HG03565 (cell line): Measurements from ENCODE around the gene PLXNA2.

Experiments used
- ATAC-seq: cut with Tn5 transposase; IDR thresholded peaks from one replicate; pipeline ENCODE4 v1.9.1; 2021; ENCODE audit warnings: mild to moderate bottlenecking, moderate library complexity; ENCODE audit not compliant: unreplicated experiment

Gene PLXNA2

DNA sequence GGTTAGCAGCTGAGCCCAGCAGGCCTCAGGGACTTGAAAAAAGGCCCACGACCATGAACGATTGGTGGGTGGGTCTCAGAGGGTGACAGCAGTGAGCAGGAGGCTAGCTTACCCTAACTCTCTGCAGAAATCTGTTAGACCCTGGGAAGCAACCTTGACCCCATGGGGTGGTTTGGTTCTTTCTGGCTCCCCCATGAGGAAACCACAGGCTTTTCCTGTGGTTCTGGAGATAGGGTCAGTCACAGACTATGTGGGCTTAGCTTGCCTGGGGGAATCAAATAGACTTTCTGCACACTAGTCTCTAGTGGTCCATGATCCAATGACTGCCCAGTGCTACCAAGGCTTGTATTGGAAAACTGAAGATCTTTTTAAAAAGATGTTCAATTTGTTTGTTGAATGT, 118.1 kb downstream of the PLXNA2 start:
- no peak for ATAC-seq

DNA sequence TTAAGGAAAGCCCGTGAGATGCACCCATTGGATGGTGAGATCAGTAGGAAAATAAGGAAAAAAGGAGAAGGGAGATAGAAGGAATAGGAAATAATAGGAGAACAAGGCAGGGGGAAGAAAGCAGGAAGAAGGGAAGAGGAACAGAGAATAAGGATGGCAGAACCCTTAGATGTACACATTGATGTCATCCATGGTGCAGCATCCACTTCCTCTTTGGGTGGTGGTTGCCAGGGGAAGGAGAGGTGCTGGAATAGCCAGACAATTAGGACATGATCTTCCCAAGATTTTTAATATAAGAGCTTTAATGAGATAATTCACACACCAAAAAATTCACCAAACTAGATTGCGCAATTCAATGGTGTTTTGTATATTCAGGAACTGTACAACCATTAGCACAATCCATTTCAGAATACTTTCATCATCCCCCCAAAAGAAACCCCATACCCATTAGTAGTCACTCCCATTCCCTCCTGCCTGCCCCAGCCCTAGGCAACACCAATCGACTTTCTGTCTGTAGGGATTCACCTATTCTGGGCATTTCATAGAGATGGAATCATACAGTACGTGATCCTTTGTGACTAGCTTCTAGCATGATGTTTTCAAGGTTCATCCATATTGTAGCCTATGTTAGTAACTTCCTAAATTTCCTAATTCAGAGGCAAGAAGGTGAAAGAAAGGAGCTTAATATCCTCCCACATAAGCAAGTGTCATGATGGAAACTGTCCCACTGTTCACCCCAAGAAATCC, 121.4 kb downstream of the PLXNA2 start:
- ATAC-seq: no peak

DNA sequence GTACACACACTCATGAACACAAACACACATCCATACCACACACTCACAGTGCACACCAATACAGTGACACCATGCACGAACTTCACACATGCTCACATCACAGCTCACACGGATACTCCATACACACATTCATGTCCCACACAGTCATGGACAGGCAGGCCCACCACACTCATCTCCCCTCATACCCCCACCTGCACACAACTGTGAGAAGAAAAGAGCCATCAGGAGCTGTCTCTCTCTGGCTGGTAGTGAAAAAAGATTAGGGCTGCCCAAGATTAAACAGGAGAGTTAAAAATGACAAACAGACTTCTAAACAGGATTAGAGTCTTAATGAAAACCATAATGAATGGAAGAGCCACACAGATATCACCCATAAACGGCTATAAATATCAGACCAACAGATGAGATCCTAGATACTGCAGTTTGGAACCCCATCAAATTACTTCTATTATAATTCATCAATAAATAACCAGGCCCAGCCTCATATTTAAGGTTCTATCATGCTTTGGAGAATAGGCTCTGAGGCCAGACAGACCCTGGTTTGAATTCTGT, 122.3 kb downstream of the PLXNA2 start:
- no peak for ATAC-seq

DNA sequence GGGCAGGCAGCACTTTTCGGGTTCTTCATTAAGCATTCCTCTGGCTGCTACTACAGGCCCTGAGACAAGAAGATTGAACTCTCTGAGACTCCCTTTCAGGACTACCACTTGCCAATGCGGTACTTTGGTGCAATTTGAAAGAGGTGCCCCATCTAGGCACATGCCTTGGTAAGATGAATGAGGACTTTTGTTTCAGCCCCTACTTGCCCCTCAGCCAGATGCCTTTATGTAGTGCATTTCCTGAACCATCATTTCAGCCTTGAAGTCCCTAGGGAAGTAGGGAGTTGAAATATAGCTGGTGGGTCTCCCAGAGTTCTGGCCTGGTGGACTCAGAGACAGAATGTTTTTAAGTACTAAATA, 123.8 kb downstream of the PLXNA2 start:
- ATAC-seq: no peak

DNA sequence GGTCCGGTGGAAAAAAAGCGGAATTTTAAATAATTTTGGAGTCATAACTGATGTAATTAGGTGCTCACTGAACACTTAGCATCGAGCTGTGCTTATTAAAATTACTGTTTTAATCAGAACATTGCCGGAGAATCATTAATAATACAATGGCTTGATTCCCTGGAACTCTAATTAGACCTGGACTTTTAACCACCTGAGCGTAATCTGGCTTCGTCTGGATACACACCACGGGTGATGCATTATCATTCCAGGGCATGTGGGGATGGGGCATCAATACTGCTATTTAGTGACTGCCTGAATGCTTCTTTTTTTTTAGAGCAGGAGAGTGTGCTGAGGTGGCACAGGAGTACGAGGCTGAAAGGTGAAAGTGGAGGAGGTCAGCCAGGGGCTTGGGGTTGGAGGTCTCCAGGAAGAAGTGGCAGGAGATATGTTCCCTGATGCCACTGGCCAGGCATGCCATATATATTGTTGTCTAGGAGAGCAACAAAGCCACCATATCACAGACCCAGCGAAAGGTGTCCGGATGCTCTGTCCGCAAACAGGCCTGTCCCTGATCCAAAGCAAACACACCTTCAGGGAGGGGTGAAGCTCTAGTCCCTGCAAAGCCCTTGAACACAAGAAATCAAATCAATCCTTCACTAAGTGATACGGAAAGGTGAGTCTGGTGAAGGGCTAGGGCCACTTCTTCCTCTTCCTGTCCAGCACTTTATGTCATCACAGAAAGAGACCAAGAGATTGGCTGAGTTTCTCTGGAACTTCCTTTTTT, 125.2 kb downstream of the PLXNA2 start:
- no peak for ATAC-seq

DNA sequence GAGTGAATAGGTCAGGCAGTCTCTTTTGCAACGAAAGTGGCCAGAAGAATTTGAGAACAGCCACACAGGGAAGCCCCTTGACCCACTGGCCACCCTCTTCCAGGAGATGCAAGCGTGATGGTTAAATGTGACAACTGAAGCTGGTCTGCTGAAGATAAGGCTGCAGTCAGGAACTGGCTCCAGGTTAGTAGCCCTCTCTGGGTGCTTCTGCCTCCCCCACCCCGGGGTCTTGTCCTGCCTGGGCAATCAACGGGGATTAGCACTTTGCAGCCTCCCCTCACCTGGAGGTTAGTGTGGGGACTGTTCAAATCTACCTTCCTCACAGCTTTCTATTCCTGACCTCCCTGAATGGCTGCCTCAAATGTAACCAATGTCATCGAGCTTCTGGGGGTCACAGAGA, 125.9 kb downstream of the PLXNA2 start:
- no peak for ATAC-seq

DNA sequence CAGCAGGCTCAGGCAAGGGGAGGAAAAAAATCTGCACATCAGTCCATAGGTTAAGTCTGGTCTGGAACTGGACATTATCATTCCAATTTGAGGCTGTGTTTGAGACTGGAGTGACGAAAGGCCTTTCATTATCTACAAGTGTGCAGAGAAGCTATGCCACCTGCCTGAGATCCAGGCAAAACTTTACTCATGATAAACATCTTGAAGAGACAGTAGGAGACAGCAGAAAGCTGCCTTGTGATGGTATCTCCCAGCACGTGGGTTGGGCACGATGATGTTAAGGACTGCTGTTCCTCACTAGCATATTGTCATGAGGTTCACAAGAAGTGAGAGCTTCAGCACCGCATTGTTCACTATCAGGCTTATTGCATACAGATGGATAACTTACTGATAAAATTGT, 126.4 kb downstream of the PLXNA2 start:
- no peak for ATAC-seq

DNA sequence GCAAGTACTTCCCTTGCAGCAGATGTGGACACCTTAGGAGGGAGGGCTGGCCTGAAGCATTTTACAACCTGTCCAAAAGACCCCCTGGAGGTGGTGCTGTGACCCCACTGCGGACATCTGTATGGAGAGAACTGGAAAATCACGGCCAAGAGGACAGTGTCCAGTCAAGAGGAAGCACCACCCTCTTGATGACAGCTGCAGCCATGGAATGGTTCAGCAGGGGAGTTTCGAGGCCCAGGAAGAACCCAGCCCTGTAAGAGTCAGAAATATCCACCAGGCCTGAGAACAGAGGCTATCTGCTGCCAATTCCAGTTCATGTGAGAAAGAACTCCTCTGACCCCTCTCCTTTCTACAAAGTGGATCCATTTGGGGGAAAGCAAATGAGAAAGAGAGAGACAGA, 126.8 kb downstream of the PLXNA2 start:
- ATAC-seq: no peak

DNA sequence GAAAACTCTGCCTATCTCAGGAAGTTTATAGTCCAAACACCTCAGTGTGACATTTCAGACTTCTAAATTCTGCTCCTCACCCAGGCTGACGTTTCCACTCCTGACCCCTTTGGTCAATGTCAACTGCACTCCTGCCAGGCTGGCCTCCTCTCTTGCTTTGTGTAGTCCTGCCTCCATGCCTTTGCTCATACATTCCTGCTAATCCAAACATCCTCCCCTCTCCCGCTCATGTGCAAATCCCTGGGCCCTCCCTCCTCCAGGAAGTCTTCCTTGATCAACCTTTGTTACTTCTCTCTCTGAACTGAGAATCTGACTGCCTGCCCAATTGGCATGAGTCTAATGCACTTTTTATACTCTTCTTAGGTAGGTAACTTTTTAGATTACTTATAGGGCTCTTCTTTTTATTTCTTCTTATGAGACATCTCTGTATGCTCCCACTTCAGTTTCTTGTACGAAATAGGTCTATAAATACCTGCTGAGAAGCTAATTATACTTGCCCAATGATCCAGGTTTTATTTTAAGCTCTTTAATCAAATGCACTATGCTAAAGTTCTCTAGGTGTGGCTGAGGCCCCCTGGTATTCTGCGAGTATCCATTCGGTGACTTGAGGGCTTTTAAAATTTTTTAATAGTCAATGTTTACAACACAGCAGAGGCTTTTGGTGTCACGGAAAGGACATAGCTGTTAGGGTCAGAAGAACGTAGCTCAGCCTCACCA, 128.1 kb downstream of the PLXNA2 start:
- ATAC-seq: no peak

DNA sequence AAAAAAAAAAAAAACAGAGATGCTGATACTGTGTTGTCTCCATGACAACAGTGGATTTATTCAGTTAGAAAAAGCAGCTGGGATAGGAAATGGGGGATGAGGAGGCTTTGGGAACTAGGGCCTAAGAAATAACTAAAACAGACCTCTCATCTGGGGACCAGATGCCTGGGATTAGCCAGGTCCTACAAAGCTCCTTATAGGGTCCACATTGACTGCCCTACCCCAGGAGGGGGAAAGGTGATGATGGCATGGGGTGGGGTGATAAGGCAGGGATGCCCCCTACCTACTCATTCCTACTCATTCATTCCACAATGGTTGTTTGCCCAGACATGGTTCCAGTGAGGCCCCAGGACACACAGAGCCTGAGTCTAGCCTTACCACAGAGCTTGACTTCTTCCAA, 131.2 kb downstream of the PLXNA2 start:
- no peak for ATAC-seq

DNA sequence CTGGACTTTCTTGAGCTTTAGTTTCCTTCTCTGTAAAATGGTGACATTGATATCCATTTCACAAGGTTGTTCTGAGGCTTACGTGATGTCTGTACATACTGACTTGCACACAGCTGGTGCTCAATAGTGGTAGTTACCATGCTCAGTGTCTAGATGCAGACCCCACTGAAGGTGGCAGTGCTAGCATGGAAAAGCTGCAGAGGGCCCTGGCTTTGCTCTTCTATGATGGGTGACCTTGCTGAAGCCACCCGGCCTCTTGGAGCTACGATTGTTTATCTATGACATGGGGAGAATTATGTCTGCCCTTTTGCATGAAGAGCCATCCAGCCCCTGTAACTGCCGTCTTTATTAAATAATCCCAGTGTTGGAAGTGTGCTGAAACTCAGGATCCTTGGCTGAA, 131.8 kb downstream of the PLXNA2 start:
- ATAC-seq: no peak

DNA sequence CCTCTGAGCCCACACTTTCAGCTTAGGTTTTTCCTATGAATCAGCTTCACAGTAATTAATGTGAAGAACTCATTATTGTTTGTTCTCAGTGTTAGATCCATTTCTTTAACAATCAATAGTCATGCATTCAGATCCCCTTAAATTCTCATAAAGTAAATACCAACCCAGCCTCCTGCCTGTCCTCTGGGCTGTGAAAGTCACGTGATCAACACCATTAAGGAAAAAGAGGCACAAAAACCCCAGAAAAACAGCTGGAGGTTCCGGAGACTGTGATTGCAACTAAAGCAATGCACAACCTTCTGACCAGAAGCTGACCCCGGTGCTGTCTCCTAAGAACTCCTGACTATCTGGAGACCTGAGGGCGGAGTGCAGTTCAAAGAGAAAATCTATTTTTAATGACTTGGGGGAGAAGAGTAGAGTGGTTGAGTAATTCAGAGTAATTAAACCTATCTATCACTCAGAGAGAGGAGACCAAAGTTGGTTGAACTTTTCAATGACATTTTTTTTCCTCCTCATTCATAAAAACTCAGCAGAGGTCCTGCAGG, 132.5 kb downstream of the PLXNA2 start:
- no peak for ATAC-seq

DNA sequence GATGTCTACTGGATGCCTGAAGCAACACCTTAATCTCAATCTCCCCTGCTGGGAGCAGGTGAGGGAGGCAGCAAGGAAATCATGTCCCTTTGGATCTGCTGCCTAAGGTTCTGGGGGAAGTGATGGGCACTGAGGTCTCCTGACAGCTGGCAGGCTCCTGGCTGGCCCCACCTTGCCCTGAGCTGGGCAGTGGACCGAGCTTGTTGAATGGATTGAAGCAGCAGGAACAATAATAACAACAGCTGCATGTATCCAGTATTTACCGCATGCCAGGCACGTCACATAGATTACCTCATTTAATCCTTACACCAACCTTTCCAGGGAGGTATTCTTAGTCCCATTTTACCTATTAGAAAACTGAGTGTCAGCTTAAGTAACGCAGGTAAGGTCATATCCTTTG, 133.9 kb downstream of the PLXNA2 start:
- no peak for ATAC-seq

DNA sequence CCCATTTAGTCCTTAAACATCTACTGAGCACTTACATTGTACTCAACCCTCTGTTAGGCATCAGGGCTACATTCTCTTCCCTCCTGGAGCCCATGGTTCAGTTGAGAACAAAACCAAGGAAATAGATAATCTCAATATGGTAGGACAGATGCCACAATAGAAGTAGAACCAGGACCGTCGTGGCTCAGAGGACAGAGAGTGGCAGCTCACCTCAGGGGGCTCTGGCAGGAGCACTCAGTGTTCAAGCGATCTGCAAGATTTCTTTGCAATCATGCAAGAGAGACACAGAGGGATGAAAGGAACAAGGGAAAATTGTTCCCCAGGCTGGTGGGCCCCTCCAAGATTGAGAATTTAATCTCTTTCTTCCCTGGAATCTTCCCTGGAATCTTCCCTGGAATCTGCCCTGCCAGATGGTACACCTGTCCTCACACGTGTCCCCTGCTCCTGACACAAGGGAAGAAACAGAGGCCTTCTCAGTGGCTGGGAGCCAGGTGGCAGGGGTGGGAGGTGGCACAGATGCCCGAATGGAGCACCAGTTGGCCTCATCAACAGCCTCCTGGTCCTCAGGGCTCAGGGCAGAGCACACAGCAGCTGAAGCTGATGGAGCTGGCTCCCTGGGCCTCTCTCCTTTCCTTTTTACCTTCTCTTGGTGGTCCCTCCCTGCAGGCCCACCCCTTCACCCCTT, 135.4 kb downstream of the PLXNA2 start:
- no peak for ATAC-seq

DNA sequence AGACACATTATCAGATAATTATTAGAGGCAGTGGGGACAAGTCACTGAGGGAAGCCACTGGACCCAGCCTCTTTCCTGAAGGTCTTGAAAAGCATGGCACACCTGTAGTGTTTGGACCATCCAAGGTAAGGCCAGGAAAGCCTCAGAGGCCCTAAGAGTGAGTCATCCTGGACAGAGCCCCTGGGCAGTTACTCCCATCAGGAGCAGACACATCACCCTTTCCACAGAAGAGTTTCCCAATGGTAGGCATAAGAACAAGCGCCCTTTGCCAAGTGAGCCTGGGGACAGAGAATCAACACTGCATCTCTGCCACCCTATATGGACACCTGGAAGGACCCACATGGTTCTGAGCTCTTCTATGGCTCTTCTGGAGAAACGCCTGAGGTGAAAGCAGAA, 136.0 kb downstream of the PLXNA2 start:
- ATAC-seq: no peak

DNA sequence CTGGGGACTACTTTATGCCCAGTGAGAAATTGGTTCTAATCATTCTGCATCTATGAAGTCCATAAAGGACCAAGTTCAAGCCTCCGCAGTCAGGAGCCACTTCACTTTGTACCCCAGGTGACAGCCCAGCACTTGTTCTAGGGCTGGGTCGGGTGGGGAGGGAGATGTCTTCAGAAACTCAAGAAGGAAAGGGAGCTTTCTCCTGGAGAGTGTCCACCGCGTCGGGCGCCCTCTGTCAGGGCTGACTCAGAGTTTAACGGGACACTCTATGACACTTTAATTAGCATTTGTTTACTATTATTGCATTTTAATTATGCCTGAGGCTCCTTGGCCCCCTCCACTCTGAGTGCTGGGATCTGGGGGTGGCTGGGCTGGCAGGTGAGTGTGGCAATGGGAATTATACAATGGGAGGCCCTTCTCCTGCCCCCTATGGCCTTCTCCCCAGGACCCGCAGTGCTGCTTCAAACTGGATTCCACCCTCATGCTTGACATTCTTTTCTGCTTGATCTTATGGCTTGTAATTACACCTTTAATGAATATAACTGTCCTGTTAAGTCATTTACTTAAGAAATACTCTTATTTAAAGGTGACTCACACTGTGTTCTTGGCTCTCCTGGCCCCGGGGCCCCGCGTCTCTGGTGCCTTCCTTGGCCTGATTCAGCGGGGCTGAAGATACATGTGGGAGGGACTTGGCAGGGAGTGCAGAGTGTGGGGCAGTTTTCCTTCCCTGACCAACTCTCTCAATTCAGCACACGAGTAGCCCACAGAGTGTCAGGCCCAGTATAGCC, 136.6 kb downstream of the PLXNA2 start:
- ATAC-seq: no peak

DNA sequence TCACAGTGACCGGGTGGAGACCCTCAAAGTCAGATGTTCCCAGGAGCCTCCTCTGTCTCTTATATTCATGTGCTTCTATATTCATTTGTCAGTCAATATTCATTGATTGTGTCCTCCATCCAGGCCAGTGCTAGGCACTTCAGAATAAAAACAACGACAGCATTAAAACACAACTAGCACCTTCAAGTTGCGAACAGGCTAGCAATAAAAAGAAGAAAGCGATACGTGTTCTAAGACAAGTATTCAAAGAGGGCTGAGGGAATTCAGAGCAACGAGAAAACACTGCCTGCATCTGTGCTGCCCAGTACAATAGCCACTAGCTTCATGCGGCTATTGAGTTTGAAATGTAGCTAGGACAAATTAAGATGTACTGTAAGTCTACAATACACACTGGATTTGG, 138.0 kb downstream of the PLXNA2 start:
- ATAC-seq: no peak

DNA sequence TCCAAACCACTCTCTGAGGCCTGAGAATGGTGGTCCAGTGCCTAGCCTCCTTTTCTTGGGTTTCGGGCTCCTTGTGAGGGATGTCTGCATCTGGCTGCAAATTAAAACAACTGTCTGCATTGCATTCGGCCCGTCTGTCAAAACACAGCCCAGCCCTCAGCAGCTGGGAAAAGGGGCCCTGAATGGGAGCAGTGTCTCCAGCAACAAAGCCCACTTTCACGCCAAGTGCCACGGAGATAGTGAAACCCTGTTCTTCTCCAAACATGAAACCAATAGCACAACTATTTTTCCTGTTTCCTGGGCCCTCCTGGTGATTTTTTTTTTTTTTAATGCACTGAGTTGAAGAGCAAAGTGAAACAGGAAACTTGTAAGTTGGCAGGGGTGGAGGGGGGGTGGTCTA, 138.4 kb downstream of the PLXNA2 start:
- no peak for ATAC-seq

DNA sequence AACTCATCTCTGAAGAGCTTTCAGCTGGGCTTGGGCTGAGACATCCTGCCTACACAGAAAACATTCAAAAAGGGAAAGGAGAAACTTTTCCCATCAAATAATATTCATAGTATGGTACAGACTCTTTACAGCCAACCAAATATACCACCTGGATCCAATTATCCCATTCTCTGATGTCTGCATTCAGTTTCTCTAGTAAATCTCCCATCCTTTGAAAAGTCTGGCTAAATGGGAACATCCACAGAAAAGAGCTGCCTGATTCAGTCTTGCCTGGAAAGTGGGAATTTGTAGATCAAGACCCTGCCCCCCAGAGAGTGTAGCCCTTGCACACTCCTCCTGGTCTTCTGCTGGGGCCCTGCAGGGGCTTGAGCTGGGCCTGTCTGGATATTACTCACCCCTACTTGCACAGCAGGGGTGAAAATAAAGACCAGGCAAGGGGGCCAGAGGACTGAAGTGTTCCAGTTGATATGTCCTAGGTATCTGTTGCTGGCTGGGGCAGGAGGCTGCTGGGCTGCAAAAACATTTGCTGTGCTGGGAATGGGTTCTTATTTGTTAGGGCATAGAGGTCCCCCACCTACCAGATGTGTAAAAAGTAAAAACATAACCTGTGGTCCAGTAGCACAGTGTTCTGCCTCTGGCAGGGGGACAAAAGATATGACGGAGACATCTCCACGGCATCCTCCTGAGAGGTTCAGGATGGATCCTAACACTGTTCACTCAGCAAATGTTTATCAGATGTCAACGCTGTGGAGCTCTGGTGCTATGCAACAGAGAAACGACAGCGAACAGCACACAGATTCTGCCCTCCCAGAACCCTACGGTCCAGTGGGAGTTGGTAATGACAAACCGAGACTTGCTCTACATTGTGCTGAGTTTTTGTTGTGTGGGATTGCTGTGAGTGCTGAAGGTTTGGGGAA, 140.3 kb downstream of the PLXNA2 start:
- ATAC-seq: no peak
